IMR-90 (cell line): ENCODE data around the gene OR1S2. TPM values are rescaled to one million over a fixed set of nuclear protein-coding genes. Genes with fewer than 3 reads are reported as not detected.

Source experiments
- ATAC-seq: fragments of 200-7000 bp; cut with Tn5 transposase; 2 replicates; pipeline ENCODE4 v1.9.1; 2020; ENCODE audit warnings: low read depth, mild to moderate bottlenecking, moderate library complexity
- BruUV-seq: library from RNA; stranded (reverse); fragments of 400-500 nt; replicated peaks from 2 replicates; lab custom pipeline; 2021; lab: Mats Ljungman, UMichigan
- CTCF ChIA-PET: fragments of 300-600 bp; formaldehyde crosslinking; extraction: SDS; loops from one replicate; lab custom pipeline; 2021; ENCODE audit warnings: antibody characterized with exemption; lab: Yijun Ruan, JAX
- POLR2A ChIA-PET: fragments of 300-600 bp; sonication (Branson Sonifier 250); formaldehyde crosslinking; loops from one replicate; lab custom pipeline; 2022; ENCODE audit warnings: antibody characterized with exemption; ENCODE audit not compliant: unreplicated experiment; lab: Charles Lee
- DNase-seq: peaks from one replicate; pipeline ENCODE4 v3.0.0; 2013
- H2AFZ ChIP-seq: replicated peaks from 2 replicates; pipeline ENCODE3; 2013; ENCODE audit warnings: low read length, mild to moderate bottlenecking; ENCODE audit not compliant: poor library complexity
- H2AK5ac ChIP-seq: 2 replicates; pipeline ENCODE4 v1.6.1; 2013; ENCODE audit warnings: low read depth, low read length, inconsistent platforms
- H2AK9ac ChIP-seq: replicated peaks from 2 replicates; pipeline ENCODE3; 2013; ENCODE audit warnings: mild to moderate bottlenecking, low read depth, low read length, moderate library complexity; ENCODE audit not compliant: poor library complexity
- H2BK120ac ChIP-seq: 2 replicates; pipeline ENCODE4 v1.6.1; 2013; ENCODE audit warnings: low read depth, low read length, inconsistent platforms
- H2BK15ac ChIP-seq: 3 replicates; pipeline ENCODE4 v1.6.1; 2013; ENCODE audit warnings: low read depth, low read length, inconsistent platforms
- H2BK20ac ChIP-seq: 2 replicates; pipeline ENCODE4 v1.6.1; 2013; ENCODE audit warnings: low read depth, mild to moderate bottlenecking, inconsistent platforms, low read length, moderate library complexity
- H2BK5ac ChIP-seq: 2 replicates; pipeline ENCODE4 v1.6.1; 2013; ENCODE audit warnings: mild to moderate bottlenecking, low read depth, low read length, inconsistent platforms; ENCODE audit not compliant: poor library complexity, severe bottlenecking
- H3K14ac ChIP-seq: replicated peaks from 2 replicates; pipeline ENCODE4 v1.6.1; 2013; ENCODE audit warnings: low read depth, low read length, inconsistent platforms
- H3K18ac ChIP-seq: 2 replicates; pipeline ENCODE4 v1.6.1; 2013; ENCODE audit warnings: low read depth, low read length, control low read depth
- H3K23ac ChIP-seq: 2 replicates; pipeline ENCODE4 v1.6.1; 2013; ENCODE audit warnings: low read depth, low read length, inconsistent platforms
- H3K27ac ChIP-seq: 2 replicates; pipeline ENCODE4 v1.5.1; 2013; ENCODE audit warnings: mild to moderate bottlenecking, control low read depth, low read length; ENCODE audit not compliant: insufficient read depth
- H3K27me3 ChIP-seq: 2 replicates; pipeline ENCODE4 v1.6.1; 2013; ENCODE audit warnings: low read length; ENCODE audit not compliant: control insufficient read depth, insufficient read depth
- H3K36me3 ChIP-seq: 2 replicates; pipeline ENCODE4 v1.6.1; 2013; ENCODE audit warnings: low read length, mixed read lengths; ENCODE audit not compliant: control insufficient read depth, insufficient read depth
- H3K4ac ChIP-seq: 2 replicates; pipeline ENCODE4 v1.6.1; 2013; ENCODE audit warnings: low read depth, low read length, inconsistent platforms
- H3K4me1 ChIP-seq: 2 replicates; pipeline ENCODE4 v1.6.1; 2013; ENCODE audit warnings: low read length, mixed read lengths; ENCODE audit not compliant: control insufficient read depth, insufficient read depth
- H3K4me2 ChIP-seq: 2 replicates; pipeline ENCODE4 v1.6.1; 2013; ENCODE audit warnings: low read depth, mild to moderate bottlenecking, control low read depth, low read length, moderate library complexity
- H3K4me3 ChIP-seq: 2 replicates; pipeline ENCODE4 v1.5.1; 2013; ENCODE audit warnings: low read depth, mild to moderate bottlenecking, control low read depth, low read length, moderate library complexity; ENCODE audit not compliant: insufficient read depth
- H3K56ac ChIP-seq: 2 replicates; pipeline ENCODE4 v1.6.1; 2013; ENCODE audit warnings: low read length, inconsistent platforms; ENCODE audit not compliant: insufficient read depth; ENCODE audit errors: extremely low read depth
- H3K79me1 ChIP-seq, 2 experiments: 2 replicates each; pipeline ENCODE4 v1.6.1; 2013; ENCODE audit warnings: low read length in 2 of 2, inconsistent platforms in 1 of 2, low read depth in 1 of 2
- H3K9ac ChIP-seq: 2 replicates; pipeline ENCODE4 v1.6.1; 2013; ENCODE audit warnings: low read depth, low read length, control low read depth
- H3K9me1 ChIP-seq: 2 replicates; pipeline ENCODE4 v1.6.1; 2013; ENCODE audit warnings: low read length, inconsistent platforms; ENCODE audit not compliant: insufficient read depth
- H3K9me3 ChIP-seq: 2 replicates; pipeline ENCODE4 v1.6.1; 2013; ENCODE audit warnings: low read length; ENCODE audit not compliant: control insufficient read depth, insufficient read depth
- H4K20me1 ChIP-seq: 2 replicates; pipeline ENCODE4 v1.6.1; 2013; ENCODE audit warnings: low read length, inconsistent platforms; ENCODE audit not compliant: insufficient read depth
- H4K5ac ChIP-seq: 2 replicates; pipeline ENCODE4 v1.6.1; 2013; ENCODE audit warnings: mild to moderate bottlenecking, low read depth, low read length, control low read depth
- H4K8ac ChIP-seq, 2 experiments: 2 replicates each; pipeline ENCODE4 v1.6.1; 2013; ENCODE audit warnings: low read depth in 2 of 2, low read length in 2 of 2, control low read depth in 1 of 2, inconsistent platforms in 1 of 2
- H4K91ac ChIP-seq: 2 replicates; pipeline ENCODE4 v1.6.1; 2013; ENCODE audit warnings: low read depth, low read length, inconsistent platforms; ENCODE audit not compliant: insufficient read depth
- CEBPB ChIP-seq: IDR thresholded peaks from 2 replicates; pipeline ENCODE4 v1.6.1; 2012; ENCODE audit warnings: low read depth, low read length, improper control_type of control experiment
- WGBS, 2 experiments: methylation state at CpG; one replicate each; pipeline versions ENCODE4 v1.1.5 to v1.1.7; 2013; ENCODE audit warnings: missing lambda C conversion rate in 2 of 2; ENCODE audit not compliant: insufficient read length in 1 of 2; ENCODE audit errors: extremely low coverage in 2 of 2; 5-methylcytosine and 5-hydroxymethylcytosine counted together
- dilution Hi-C: fragments of 300-500 bp; cut with HindIII; formaldehyde crosslinking; loops from one replicate; pipeline ENCODE4 v1.14.3; 2018; ENCODE audit warnings: low sequenced_read_pairs; ENCODE audit not compliant: unreplicated experiment
- in situ Hi-C: fragments of 300-500 bp; cut with MboI; formaldehyde crosslinking; loops from 3 replicates; pipeline ENCODE4 v1.14.3; 2019; ENCODE audit warnings: low sequenced_read_pairs, inconsistent platforms, mixed read lengths
- intact Hi-C: fragments of 100-400 bp; cut with micrococcal nuclease; formaldehyde crosslinking; loops from 2 replicates; pipeline ENCODE4 v1.10.0; 2022
- polyA plus RNA-seq, 3 experiments: library from polyadenylated mRNA; depleted of rRNA; stranded (reverse); fragments of >200 nt; gene quantifications; 2 replicates each; pipeline ENCODE4 v1.2.3, GENCODE V29; 2012; ENCODE audit warnings: low replicate concordance in 1 of 3
- total RNA-seq: library from RNA; depleted of rRNA; stranded (reverse); fragments of >200 nt; gene quantifications from 2 replicates; pipeline ENCODE4 v1.2.3, GENCODE V29; 2012

Gene OR1S2
- total and polyA plus RNA-seq, 2 of the 4 experiments (the other 2 are of a cell fraction): not detected

DNA sequence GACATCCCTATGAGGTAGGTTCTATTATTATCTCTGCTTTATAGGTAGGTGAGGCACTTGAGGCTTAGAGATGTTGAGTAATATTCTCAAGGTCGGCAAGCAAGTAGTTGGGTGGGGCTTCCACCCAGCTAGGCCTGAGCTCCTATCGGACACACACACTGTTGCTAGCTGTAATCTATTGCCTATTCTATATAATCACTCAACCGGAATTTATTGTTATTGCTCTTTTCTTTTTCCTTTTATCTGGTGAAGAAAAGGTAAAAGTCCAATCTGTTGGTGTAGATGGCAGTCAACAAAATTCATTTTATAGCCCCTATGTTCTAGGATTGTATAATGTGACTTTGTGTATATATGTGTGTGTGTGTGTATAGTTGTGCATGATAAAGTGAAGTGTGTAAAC, 11.7 kb downstream of the OR1S2 start:
- dilution Hi-C loops (no loop called here), intact Hi-C loops (no loop called here), in situ Hi-C loops (no loop called here)
- DNase-seq (no peak), ATAC-seq (no peak)
- H3K4me3 ChIP-seq: no peak overlapping the region
- no peak overlapping the region for H2BK20ac ChIP-seq
- TF ChIP-seq CEBPB: no peak
- no peaks in the 10 kb centered on the region for H3K4me1 ChIP-seq
- H3K27ac ChIP-seq: no peak overlapping the region
- WGBS, 2 experiments: no CpG with 5 or more reads among the region's 3 CpGs
- no peak overlapping the region for H2BK5ac ChIP-seq
- BruUV-seq: no TSS peak
- H4K5ac ChIP-seq: no peak overlapping the region
- no peaks in the 10 kb centered on the region for H3K9me3 ChIP-seq
- no peak overlapping the region for H3K9ac ChIP-seq
- H4K8ac ChIP-seq: no peak overlapping the region
- no peak overlapping the region for H2AK5ac ChIP-seq
- H2AK9ac ChIP-seq: no peak overlapping the region
- no peak overlapping the region for H2BK120ac ChIP-seq
- H4K20me1 ChIP-seq: no peaks in the 10 kb centered on the region
- H3K36me3 ChIP-seq: no peaks in the 10 kb centered on the region
- H2BK15ac ChIP-seq: no peak overlapping the region
- H3K23ac ChIP-seq: no peak overlapping the region
- ChIA-PET POLR2A (no interaction called here), CTCF (no interaction called here)
- H2AFZ ChIP-seq: no peak overlapping the region
- H3K14ac ChIP-seq: no peak overlapping the region
- H3K9me1 ChIP-seq: no peaks in the 10 kb centered on the region
- H3K79me1 ChIP-seq: no peaks in the 10 kb centered on the region
- no peak overlapping the region for H3K4me2 ChIP-seq
- 0 out of 2 replicates have a peak, but pooled peaks cover 2% of the 10 kb centered on the region for H3K27me3 ChIP-seq
- H3K4ac ChIP-seq: no peak overlapping the region
- no peak overlapping the region for H3K18ac ChIP-seq
- H3K56ac ChIP-seq: no peak overlapping the region
- H4K91ac ChIP-seq: no peak overlapping the region
